Middle frontal gyrus (tissue), 1 donor: ENCODE data around the gene MFAP1.

ENCODE experiments used
- DNase-seq: peaks from one replicate; pipeline ENCODE4 v3.0.0-alpha.2; 2015; ENCODE audit warnings: low spot score; ENCODE audit errors: extremely low spot score

MFAP1 gene

GRCh38 chr15:43776718-43777266 lies 47.7 kb downstream of the MFAP1 start, which contains the start of gene ELL3:
ELL3 (minus strand) TSS chr15:43776966; CDS start chr15:43776901, 65 bp downstream.
- no peak for DNase-seq

- no peak for DNase-seq
Measured at GRCh38 chr15:43776101-43776717, 48.3 kb downstream of the MFAP1 start.

DNA sequence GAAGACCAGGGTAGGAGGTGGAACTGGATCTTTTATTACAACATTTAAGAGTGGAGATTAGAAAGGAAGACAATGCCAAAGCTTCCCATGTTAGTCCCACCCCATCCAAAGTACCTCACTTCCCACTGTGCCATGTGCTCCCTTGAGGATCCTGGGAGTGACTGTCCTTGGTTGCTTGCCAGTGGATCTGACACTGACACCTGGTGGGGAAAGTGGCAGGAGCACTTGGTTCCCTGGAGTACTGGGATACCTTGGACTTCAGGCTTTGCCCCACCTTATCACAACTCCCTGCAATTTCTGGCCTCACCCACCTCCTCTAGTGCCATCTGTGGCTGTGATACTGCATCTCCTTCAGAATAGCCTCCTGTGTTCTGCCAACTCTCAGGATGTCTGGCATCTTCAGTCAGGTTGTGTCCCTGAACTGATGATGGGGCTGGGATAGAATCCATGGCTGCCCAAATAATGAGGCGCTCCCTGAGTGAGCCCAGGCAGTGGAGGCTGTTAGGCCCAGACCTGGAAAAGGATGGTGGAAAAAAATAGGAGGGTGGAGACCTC lies 49.0 kb downstream of the MFAP1 start:
- no peak for DNase-seq

- DNase-seq = no peak
Measured at GRCh38 chr15:43774062-43774461, 50.4 kb downstream of the MFAP1 start.

DNA sequence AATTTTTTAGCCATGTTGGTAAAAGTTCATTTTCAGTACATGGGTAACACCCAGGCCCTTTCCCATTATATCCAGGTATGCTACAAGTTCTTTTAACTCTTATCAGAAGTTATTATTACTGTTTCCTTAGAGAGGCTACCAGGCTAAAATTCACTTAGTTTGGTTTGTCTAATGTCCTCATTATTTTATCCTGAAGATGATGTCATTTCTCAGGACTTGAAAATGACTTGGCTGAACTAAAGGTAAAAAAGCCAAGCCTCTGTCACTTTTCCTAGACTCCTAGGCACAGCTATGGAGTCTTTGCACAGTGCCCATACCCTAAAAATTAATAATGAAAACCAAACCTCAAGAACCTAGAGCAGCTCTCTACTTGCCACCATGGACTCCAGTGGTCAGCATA lies 51.9 kb downstream of the MFAP1 start:
- DNase-seq = no peak

DNA sequence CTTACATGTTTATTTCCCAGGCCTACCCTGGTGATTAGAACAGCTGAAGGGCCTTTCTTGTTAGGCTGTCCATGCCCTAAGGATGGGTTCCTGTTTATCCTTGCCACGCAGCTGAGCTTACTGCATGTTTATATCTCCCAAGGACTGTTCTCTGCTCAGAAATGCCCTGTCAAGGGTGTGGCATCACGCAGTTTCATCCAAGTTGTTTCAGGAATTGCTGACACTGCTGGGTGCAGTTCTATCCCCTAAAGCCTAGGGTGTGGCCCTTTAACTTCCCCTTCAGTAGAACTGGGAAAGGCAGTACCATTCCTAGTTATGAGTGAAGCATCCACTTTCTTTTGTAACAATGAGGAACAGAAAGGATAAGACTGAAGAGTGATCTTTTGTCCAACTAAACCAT lies 52.7 kb downstream of the MFAP1 start:
- no peak for DNase-seq

GRCh38 chr15:43769584-43770228 lies 54.8 kb downstream of the MFAP1 start:
- no peak for DNase-seq

- DNase-seq = no peak
Measured at GRCh38 chr15:43763819-43764446, 60.6 kb downstream of the MFAP1 start.

GRCh38 chr15:43762824-43763223 lies 61.7 kb downstream of the MFAP1 start:
- DNase-seq = no peak
